ENCODE results near the gene KIF21A.
A peak's percentile ranks its signal among the peaks of the same experiment; 100 is the strongest.

KIF21A gene

GRCh38 chr12:39406262-39406661 lies 36.7 kb downstream of the KIF21A start:
- no peak for TF ChIP-seq CTCF (IDR thresholded peaks at IDR 0.05; ENCODE audit: low read length, missing control alignments)
- no peak for DNase-seq (ENCODE audit: low read depth)
- no peak overlapping the region for H3K4me3 ChIP-seq (replicated peaks; ENCODE audit: low read depth, low read length)

- no peak overlapping the region for H3K4me3 ChIP-seq (replicated peaks; ENCODE audit: low read depth, low read length)
- TF ChIP-seq CTCF (IDR thresholded peaks at IDR 0.05; ENCODE audit: low read length, missing control alignments): no peak
- DNase-seq (ENCODE audit: low read depth): no peak
Measured at GRCh38 chr12:39405580-39405979, 37.3 kb downstream of the KIF21A start.

- TF ChIP-seq CTCF (IDR thresholded peaks at IDR 0.05; ENCODE audit: low read length, missing control alignments): no peak
- DNase-seq (ENCODE audit: low read depth): no peak
- no peak overlapping the region for H3K4me3 ChIP-seq (replicated peaks; ENCODE audit: low read depth, low read length)
Measured at GRCh38 chr12:39404000-39404399, 38.9 kb downstream of the KIF21A start.

- H3K4me3 ChIP-seq (replicated peaks; ENCODE audit: low read depth, low read length): no peak overlapping the region
- DNase-seq (ENCODE audit: low read depth): no peak
- TF ChIP-seq CTCF (IDR thresholded peaks at IDR 0.05; ENCODE audit: low read length, missing control alignments): no peak
Measured at GRCh38 chr12:39403376-39403775, 39.5 kb downstream of the KIF21A start.

- H3K4me3 ChIP-seq (replicated peaks; ENCODE audit: low read depth, low read length): no peak overlapping the region
- no peak for TF ChIP-seq CTCF (IDR thresholded peaks at IDR 0.05; ENCODE audit: low read length, missing control alignments)
- DNase-seq (ENCODE audit: low read depth): no peak
Measured at GRCh38 chr12:39402922-39403321, 40.0 kb downstream of the KIF21A start.

GRCh38 chr12:39401459-39401858 lies 41.5 kb downstream of the KIF21A start:
- TF ChIP-seq CTCF (IDR thresholded peaks at IDR 0.05; ENCODE audit: low read length, missing control alignments): no peak
- DNase-seq (ENCODE audit: low read depth): peak; percentile 63

GRCh38 chr12:39395866-39396265 lies 47.1 kb downstream of the KIF21A start:
- TF ChIP-seq CTCF (IDR thresholded peaks at IDR 0.05; ENCODE audit: low read length, missing control alignments): no peak
- no peak for DNase-seq (ENCODE audit: low read depth)
- H3K4me3 ChIP-seq (replicated peaks; ENCODE audit: low read depth, low read length): no peak overlapping the region

More at GRCh38 chr12:39401459-39401858, 41.5 kb downstream of the KIF21A start:
- H3K4me3 ChIP-seq (replicated peaks; ENCODE audit: low read depth, low read length): no peak overlapping the region

Data from fibroblast of pulmonary artery (primary cell).